ENCODE measurements around the gene RBPJL.
A peak's percentile ranks its signal among the peaks of the same experiment; 100 is the strongest.

The RBPJL gene

GRCh38 chr20:45337367-45338120 lies 30.9 kb downstream of the RBPJL start:
- peak; percentile 89 for ATAC-seq

DNA sequence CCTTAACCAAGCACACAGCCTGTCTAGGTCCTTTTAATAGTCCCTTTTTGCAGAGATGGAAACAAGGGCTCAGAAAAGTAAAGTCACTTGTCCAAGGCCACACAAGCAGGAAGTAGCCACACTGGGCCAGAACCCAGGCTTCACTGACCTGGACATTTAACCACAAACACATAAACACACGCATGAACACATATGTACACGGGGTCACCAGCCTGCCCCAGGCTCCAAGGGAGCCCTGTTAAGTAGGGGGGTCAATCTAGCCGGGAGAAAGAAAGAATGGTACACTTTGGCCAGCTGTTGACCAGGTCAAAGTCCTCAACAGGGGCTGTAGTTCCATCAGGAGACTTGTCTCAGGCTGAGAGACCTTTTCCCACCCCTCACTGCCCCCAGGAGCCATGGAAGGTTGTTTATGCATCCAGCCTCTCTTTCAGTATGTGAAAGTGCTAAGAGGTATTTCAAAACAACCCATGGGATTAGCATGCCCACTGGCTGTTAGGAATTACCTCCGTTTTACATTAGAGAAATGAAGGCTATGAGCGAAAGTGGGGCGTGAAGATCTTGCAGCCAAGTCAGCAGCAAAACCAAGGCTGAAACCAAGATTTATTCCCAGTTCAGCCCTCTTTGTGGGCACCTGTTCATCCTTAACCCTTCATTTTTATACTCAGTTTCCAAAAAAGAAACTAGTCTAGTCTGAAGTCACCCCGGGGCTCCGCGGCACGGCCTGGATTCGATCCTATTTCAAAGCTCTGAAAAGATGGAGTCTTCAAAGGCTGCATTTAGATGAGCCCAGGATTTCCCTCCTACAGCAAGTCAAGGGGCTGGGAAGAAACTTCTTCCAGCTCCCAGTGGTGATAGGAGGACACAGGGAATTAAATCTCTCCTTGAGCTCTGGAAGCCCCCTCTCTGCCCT lies 31.7 kb downstream of the RBPJL start:
- TF ChIP-seq, protein P1, sequence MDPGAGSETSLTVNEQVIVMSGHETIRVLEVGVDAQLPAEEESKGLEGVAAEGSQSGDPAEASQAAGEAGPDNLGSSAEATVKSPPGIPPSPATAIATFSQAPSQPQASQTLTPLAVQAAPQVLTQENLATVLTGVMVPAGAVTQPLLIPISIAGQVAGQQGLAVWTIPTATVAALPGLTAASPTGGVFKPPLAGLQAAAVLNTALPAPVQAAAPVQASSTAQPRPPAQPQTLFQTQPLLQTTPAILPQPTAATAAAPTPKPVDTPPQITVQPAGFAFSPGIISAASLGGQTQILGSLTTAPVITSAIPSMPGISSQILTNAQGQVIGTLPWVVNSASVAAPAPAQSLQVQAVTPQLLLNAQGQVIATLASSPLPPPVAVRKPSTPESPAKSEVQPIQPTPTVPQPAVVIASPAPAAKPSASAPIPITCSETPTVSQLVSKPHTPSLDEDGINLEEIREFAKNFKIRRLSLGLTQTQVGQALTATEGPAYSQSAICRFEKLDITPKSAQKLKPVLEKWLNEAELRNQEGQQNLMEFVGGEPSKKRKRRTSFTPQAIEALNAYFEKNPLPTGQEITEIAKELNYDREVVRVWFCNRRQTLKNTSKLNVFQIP (CRISPR knock-in tag; IDR thresholded peaks at IDR 0.05; ENCODE audit: borderline replicate concordance, low read depth), result no peak
- no peak for TF ChIP-seq CREB5 (CRISPR knock-in tag; IDR thresholded peaks at IDR 0.05; ENCODE audit: low read depth)
- no peak for TF ChIP-seq TOX (CRISPR knock-in tag; IDR thresholded peaks at IDR 0.05; ENCODE audit: borderline replicate concordance)
- TF ChIP-seq ESRRG (CRISPR knock-in tag; IDR thresholded peaks at IDR 0.05), result no peak
- no peak for TF ChIP-seq RARB (CRISPR knock-in tag; IDR thresholded peaks at IDR 0.05)
- no peak for TF ChIP-seq TCF4 (CRISPR knock-in tag; IDR thresholded peaks at IDR 0.05; ENCODE audit: borderline replicate concordance)
- no peak for TF ChIP-seq OSR1 (CRISPR knock-in tag; IDR thresholded peaks at IDR 0.05)
- no peak for TF ChIP-seq GLIS3 (CRISPR knock-in tag; IDR thresholded peaks at IDR 0.05)
- no peak for TF ChIP-seq ISL1 (CRISPR knock-in tag; IDR thresholded peaks at IDR 0.05)
- no peak for TF ChIP-seq CSDC2 (CRISPR knock-in tag; IDR thresholded peaks at IDR 0.05)

More at GRCh38 chr20:45337367-45338120, 30.9 kb downstream of the RBPJL start:
- TF ChIP-seq CSDC2 (CRISPR knock-in tag; IDR thresholded peaks at IDR 0.05) (0 out of 2 replicates have a peak, but pooled peaks have one; percentile 53), PATZ1 (CRISPR knock-in tag; IDR thresholded peaks at IDR 0.05; ENCODE audit: borderline replicate concordance) (peak; percentile 45; the same call in 1 of the 2 replicates), ZFP30 (CRISPR knock-in tag; IDR thresholded peaks at IDR 0.05) (0 out of 2 replicates have a peak, but pooled peaks have one; percentile 33), ZNF70 (CRISPR knock-in tag; IDR thresholded peaks at IDR 0.05) (no peak), CREB5 (CRISPR knock-in tag; IDR thresholded peaks at IDR 0.05; ENCODE audit: low read depth) (0 out of 2 replicates have a peak, but pooled peaks have one; percentile 15), ISL1 (CRISPR knock-in tag; IDR thresholded peaks at IDR 0.05) (peak; percentile 51)

GRCh38 chr20:45339084-45339483 lies 32.4 kb downstream of the RBPJL start:
- TF ChIP-seq RARB (CRISPR knock-in tag; IDR thresholded peaks at IDR 0.05), result no peak
- TF ChIP-seq CSRNP3 (CRISPR knock-in tag; IDR thresholded peaks at IDR 0.05), result no peak
- no peak for TF ChIP-seq ZFP30 (CRISPR knock-in tag; IDR thresholded peaks at IDR 0.05)
- TF ChIP-seq, protein P1 (CRISPR knock-in tag; IDR thresholded peaks at IDR 0.05; ENCODE audit: borderline replicate concordance, low read depth), result no peak
- no peak for TF ChIP-seq ISL1 (CRISPR knock-in tag; IDR thresholded peaks at IDR 0.05)
- TF ChIP-seq BACH2 (CRISPR knock-in tag; IDR thresholded peaks at IDR 0.05; ENCODE audit: borderline replicate concordance), result no peak
- ATAC-seq, result no peak

More for the DNA sequence above, 31.7 kb downstream of the RBPJL start:
- ATAC-seq, result peak; percentile 4; the same call in 1 of the 3 replicates

Measured in SK-N-SH treated with all-trans-retinoic acid at 6 μM for 48 hours (cell line).